Central memory CD4-positive, alpha-beta T cell (primary cell): ENCODE results near the gene SCRN2.

Experiments
- DNase-seq: peaks from one replicate; pipeline ENCODE4 v3.0.0; 2022

SCRN2 gene

GRCh38 chr17:47819475-47819874 lies 21.6 kb downstream of the SCRN2 start:
- DNase-seq = no peak

- no peak for DNase-seq
These were observed 22.9 kb downstream of the SCRN2 start for GRCh38 chr17:47818002-47818695.

GRCh38 chr17:47816947-47817346 lies 24.1 kb downstream of the SCRN2 start:
- no peak for DNase-seq

- DNase-seq = no peak
These were observed 24.9 kb downstream of the SCRN2 start for GRCh38 chr17:47816111-47816735.

GRCh38 chr17:47815106-47815918 lies 25.8 kb downstream of the SCRN2 start:
- DNase-seq = no peak

GRCh38 chr17:47813512-47814031 lies 27.5 kb downstream of the SCRN2 start:
- no peak for DNase-seq

- no peak for DNase-seq
These were observed 28.0 kb downstream of the SCRN2 start for GRCh38 chr17:47813077-47813476.

GRCh38 chr17:47812146-47812920 lies 28.7 kb downstream of the SCRN2 start:
- DNase-seq = no peak

GRCh38 chr17:47811709-47812108 lies 29.4 kb downstream of the SCRN2 start:
- no peak for DNase-seq

GRCh38 chr17:47810901-47811635 lies 30.0 kb downstream of the SCRN2 start:
- DNase-seq = no peak

- DNase-seq = no peak
These were observed 30.8 kb downstream of the SCRN2 start for GRCh38 chr17:47810200-47810821.

- DNase-seq = no peak
These were observed 32.1 kb downstream of the SCRN2 start for GRCh38 chr17:47808830-47809480.

GRCh38 chr17:47808036-47808829 lies 32.8 kb downstream of the SCRN2 start:
- DNase-seq = no peak

- DNase-seq = no peak
These were observed 33.7 kb downstream of the SCRN2 start for GRCh38 chr17:47807421-47807820.

GRCh38 chr17:47806913-47807255 lies 34.2 kb downstream of the SCRN2 start:
- no peak for DNase-seq

- DNase-seq = no peak
These were observed 34.8 kb downstream of the SCRN2 start for GRCh38 chr17:47806026-47806912.

GRCh38 chr17:47804461-47804860 lies 36.6 kb downstream of the SCRN2 start:
- no peak for DNase-seq

GRCh38 chr17:47803751-47804150 lies 37.3 kb downstream of the SCRN2 start:
- DNase-seq = no peak

- DNase-seq = no peak
These were observed 37.9 kb downstream of the SCRN2 start for GRCh38 chr17:47803201-47803600.
